Trophoblast cell (in vitro differentiated cells and primary cell): ENCODE results near the gene THOP1.

Experiments used
- DNase-seq, 2 donors: peaks; one replicate each; pipeline ENCODE4 v3.0.0-alpha.2; 2016
- H2AFZ ChIP-seq: 2 replicates; pipeline ENCODE4 v1.6.1; 2013; ENCODE audit warnings: low read length, moderate library complexity, mild to moderate bottlenecking; ENCODE audit not compliant: insufficient read depth, poor library complexity
- H2AK5ac ChIP-seq: 2 replicates; pipeline ENCODE4 v1.6.1; 2013; ENCODE audit warnings: mild to moderate bottlenecking, low read length
- H2BK120ac ChIP-seq: 2 replicates; pipeline ENCODE4 v1.6.1; 2013; ENCODE audit warnings: low read length, mild to moderate bottlenecking, moderate library complexity; ENCODE audit not compliant: insufficient read depth, poor library complexity
- H2BK12ac ChIP-seq: 2 replicates; pipeline ENCODE4 v1.6.1; 2013; ENCODE audit warnings: mild to moderate bottlenecking, low read length, moderate library complexity
- H2BK5ac ChIP-seq: 2 replicates; pipeline ENCODE4 v1.6.1; 2013; ENCODE audit warnings: low read length, low read depth, moderate library complexity, mild to moderate bottlenecking; ENCODE audit not compliant: poor library complexity
- H3K14ac ChIP-seq: 2 replicates; pipeline ENCODE4 v1.6.1; 2013; ENCODE audit warnings: mild to moderate bottlenecking, low read length
- H3K18ac ChIP-seq: 2 replicates; pipeline ENCODE4 v1.6.1; 2013; ENCODE audit warnings: mild to moderate bottlenecking, low read length
- H3K23ac ChIP-seq: 2 replicates; pipeline ENCODE4 v1.6.1; 2013; ENCODE audit warnings: low read length
- H3K27ac ChIP-seq: 2 replicates; pipeline ENCODE4 v1.5.1; 2013; ENCODE audit warnings: low read depth, mild to moderate bottlenecking, inconsistent platforms, low read length, moderate library complexity
- H3K27me3 ChIP-seq: 2 replicates; pipeline ENCODE4 v1.6.1; 2013; ENCODE audit warnings: inconsistent platforms, mild to moderate bottlenecking, low read length, moderate library complexity; ENCODE audit not compliant: insufficient read depth
- H3K36me3 ChIP-seq, 2 experiments: 1 replicate in 1 of 2; 2 replicates in 1 of 2; pipeline ENCODE4 v1.6.1; 2013; ENCODE audit warnings: low read length in 2 of 2, mild to moderate bottlenecking in 2 of 2, moderate library complexity in 1 of 2; ENCODE audit not compliant: insufficient read depth in 2 of 2, control insufficient read depth in 1 of 2
- H3K4ac ChIP-seq: 2 replicates; pipeline ENCODE4 v1.6.1; 2013; ENCODE audit warnings: low read depth, mild to moderate bottlenecking, low read length, moderate library complexity
- H3K4me1 ChIP-seq, 2 experiments: 1 replicate in 1 of 2; 2 replicates in 1 of 2; pipeline ENCODE4 v1.6.1; 2013; ENCODE audit warnings: low read length in 2 of 2, mild to moderate bottlenecking in 2 of 2, moderate library complexity in 1 of 2; ENCODE audit not compliant: insufficient read depth in 2 of 2, control insufficient read depth in 1 of 2
- H3K4me2 ChIP-seq: 2 replicates; pipeline ENCODE4 v1.6.1; 2013; ENCODE audit warnings: inconsistent platforms, mild to moderate bottlenecking, low read length, moderate library complexity
- H3K4me3 ChIP-seq: 2 replicates; pipeline ENCODE4 v1.5.1; 2013; ENCODE audit warnings: mild to moderate bottlenecking, low read depth, low read length, inconsistent platforms
- H3K79me1 ChIP-seq: one replicate; pipeline ENCODE4 v1.6.1; 2013; ENCODE audit warnings: low read length
- H3K79me2 ChIP-seq: 2 replicates; pipeline ENCODE4 v1.6.1; 2013; ENCODE audit warnings: low read length, mild to moderate bottlenecking; ENCODE audit not compliant: control insufficient read depth, insufficient read depth, poor library complexity
- H3K9ac ChIP-seq: 2 replicates; pipeline ENCODE4 v1.6.1; 2013; ENCODE audit warnings: mild to moderate bottlenecking, low read length
- H3K9me3 ChIP-seq: 2 replicates; pipeline ENCODE4 v1.6.1; 2013; ENCODE audit warnings: low read depth, mild to moderate bottlenecking, control low read depth, inconsistent platforms, low read length; ENCODE audit not compliant: insufficient read depth
- H4K12ac ChIP-seq: 2 replicates; pipeline ENCODE4 v1.6.1; 2013; ENCODE audit warnings: low read depth, mild to moderate bottlenecking, low read length, moderate library complexity
- H4K8ac ChIP-seq: 2 replicates; pipeline ENCODE4 v1.6.1; 2013; ENCODE audit warnings: low read depth, mild to moderate bottlenecking, low read length, moderate library complexity
- H4K91ac ChIP-seq: one replicate; pipeline ENCODE4 v1.6.1; 2013; ENCODE audit warnings: low read depth, mild to moderate bottlenecking, low read length, moderate library complexity
- WGBS: extraction: QIAGEN DNeasy Blood & Tissue Kit; methylation state at CpG from one replicate; pipeline ENCODE4 v1.1.7; 2013; ENCODE audit warnings: missing lambda C conversion rate; ENCODE audit not compliant: insufficient read length, insufficient coverage; ENCODE audit errors: extremely low coverage; 5-methylcytosine and 5-hydroxymethylcytosine counted together

The THOP1 gene

GRCh38 chr19:2790194-2790556 lies 4.9 kb downstream of the THOP1 start:
- peaks cover 5 to 6% of the 10 kb centered on the region in 2 experiments for H3K4me1 ChIP-seq
- peaks cover 47 to 56% of the 10 kb centered on the region in 2 experiments for H3K36me3 ChIP-seq
- H4K8ac ChIP-seq = no peak overlapping the region
- no peak overlapping the region for H3K9ac ChIP-seq
- H3K23ac ChIP-seq = no peak overlapping the region
- H2BK5ac ChIP-seq = no peak overlapping the region
- no peak overlapping the region for H3K14ac ChIP-seq
- H3K79me1 ChIP-seq = peaks cover 3% of the 10 kb centered on the region
- H3K27me3 ChIP-seq = no peaks in the 10 kb centered on the region
- H2BK12ac ChIP-seq = no peak overlapping the region
- H4K91ac ChIP-seq = no peak overlapping the region
- no peak overlapping the region for H3K4me2 ChIP-seq
- no CpG with 5 or more reads among the region's 14 CpGs for WGBS
- no peak overlapping the region for H4K12ac ChIP-seq
- H3K18ac ChIP-seq = no peak overlapping the region
- no peaks in the 10 kb centered on the region for H3K9me3 ChIP-seq
- H2AK5ac ChIP-seq = no peak overlapping the region
- no peak overlapping the region for H2AFZ ChIP-seq
- H3K27ac ChIP-seq = no peak overlapping the region
- H3K4me3 ChIP-seq = no peak overlapping the region
- H2BK120ac ChIP-seq = no peak overlapping the region
- no peak for DNase-seq
- H3K79me2 ChIP-seq = peaks cover 9% of the 10 kb centered on the region
- no peak overlapping the region for H3K4ac ChIP-seq

- H3K14ac ChIP-seq = no peak overlapping the region
- no peak overlapping the region for H3K27ac ChIP-seq
- no peaks in the 10 kb centered on the region for H3K9me3 ChIP-seq
These were observed 5.4 kb downstream of the THOP1 start for GRCh38 chr19:2790557-2791271.

GRCh38 chr19:2791440-2791839 lies 6.1 kb downstream of the THOP1 start:
- H3K4me3 ChIP-seq = no peak overlapping the region
- H2BK12ac ChIP-seq = no peak overlapping the region
- H3K14ac ChIP-seq = no peak overlapping the region
- no peak overlapping the region for H3K18ac ChIP-seq
- peaks cover 59 to 69% of the 10 kb centered on the region in 2 experiments for H3K36me3 ChIP-seq
- peaks cover 1% of the 10 kb centered on the region in 2 experiments for H3K4me1 ChIP-seq
- no peak overlapping the region for H2AFZ ChIP-seq
- no peak overlapping the region for H3K23ac ChIP-seq
- H2BK5ac ChIP-seq = no peak overlapping the region
- no peak overlapping the region for H3K4me2 ChIP-seq
- H3K27ac ChIP-seq = no peak overlapping the region
- no peak overlapping the region for H4K91ac ChIP-seq
- no peak overlapping the region for H3K4ac ChIP-seq
- no peaks in the 10 kb centered on the region for H3K79me1 ChIP-seq
- H3K27me3 ChIP-seq = no peaks in the 10 kb centered on the region
- no peak overlapping the region for H2AK5ac ChIP-seq
- no peak overlapping the region for H4K12ac ChIP-seq
- H3K9ac ChIP-seq = no peak overlapping the region
- DNase-seq = no peak
- no peaks in the 10 kb centered on the region for H3K79me2 ChIP-seq
- no peak overlapping the region for H2BK120ac ChIP-seq
- H4K8ac ChIP-seq = no peak overlapping the region
- peaks cover 3% of the 10 kb centered on the region for H3K9me3 ChIP-seq
- no CpG with 5 or more reads among the region's 16 CpGs for WGBS

More at GRCh38 chr19:2790557-2791271, 5.4 kb downstream of the THOP1 start:
- Histone ChIP-seq H4K91ac (no peak overlapping the region), H3K79me2 (peaks cover 6% of the 10 kb centered on the region), H4K8ac (no peak overlapping the region), H2BK12ac (no peak overlapping the region), H2AK5ac (no peak overlapping the region), H3K18ac (no peak overlapping the region), H4K12ac (no peak overlapping the region), H3K23ac (no peak overlapping the region), H3K4ac (no peak overlapping the region), H3K79me1 (no peaks in the 10 kb centered on the region), H3K9ac (no peak overlapping the region), H3K27me3 (no peaks in the 10 kb centered on the region), H2BK5ac (no peak overlapping the region), H3K4me3 (no peak overlapping the region), H2AFZ (no peak overlapping the region), H2BK120ac (no peak overlapping the region), H3K4me2 (no peak overlapping the region), H3K36me3 (peaks cover 52 to 62% of the 10 kb centered on the region in 2 experiments), H3K4me1 (peaks cover 5 to 6% of the 10 kb centered on the region in 2 experiments)
- WGBS = no CpG with 5 or more reads among the region's 32 CpGs
- DNase-seq = no peak

DNA sequence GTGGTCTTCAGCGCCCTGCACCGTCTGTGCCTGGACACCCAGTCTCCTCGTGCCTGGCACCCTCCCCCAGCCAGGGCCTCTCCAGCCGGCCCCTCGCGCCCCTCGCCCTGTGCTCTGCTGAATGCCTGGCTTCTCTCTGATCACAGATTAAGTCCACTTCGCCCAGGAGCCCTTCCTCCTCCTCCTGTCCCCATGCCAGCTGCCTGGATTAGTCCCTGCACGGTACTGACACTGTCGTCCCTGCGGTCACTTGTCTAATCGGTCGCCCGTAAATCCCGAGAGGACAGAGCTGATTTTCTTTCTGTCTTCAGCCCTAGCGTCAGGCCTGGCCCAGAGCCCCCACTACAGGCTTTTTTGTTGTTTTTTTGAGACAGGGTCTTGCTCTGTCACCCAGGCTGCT lies 6.6 kb downstream of the THOP1 start:
- Histone ChIP-seq H2AFZ (no peak overlapping the region), H3K4ac (no peak overlapping the region), H3K79me1 (no peaks in the 10 kb centered on the region), H4K8ac (no peak overlapping the region), H3K14ac (no peak overlapping the region), H3K9me3 (peaks cover 3% of the 10 kb centered on the region), H3K23ac (no peak overlapping the region), H2BK120ac (no peak overlapping the region), H3K4me2 (no peak overlapping the region), H3K36me3 (peaks cover 64 to 74% of the 10 kb centered on the region in 2 experiments), H2BK12ac (no peak overlapping the region), H3K27ac (no peak overlapping the region), H3K4me1 (no peaks in the 10 kb centered on the region), H2BK5ac (no peak overlapping the region), H2AK5ac (no peak overlapping the region), H3K27me3 (no peaks in the 10 kb centered on the region), H3K4me3 (no peak overlapping the region), H3K18ac (no peak overlapping the region), H4K12ac (no peak overlapping the region), H4K91ac (no peak overlapping the region), H3K9ac (no peak overlapping the region), H3K79me2 (no peaks in the 10 kb centered on the region)
- no peak for DNase-seq
- no CpG with 5 or more reads among the region's 16 CpGs for WGBS
